ENCODE results near the gene ZNF205.
"Not testable (repeated sequence)": the region's sequence is repeated elsewhere in the genome, so short reads cannot be mapped to it uniquely, and the experiment has no call there.

The ZNF205 gene

DNA sequence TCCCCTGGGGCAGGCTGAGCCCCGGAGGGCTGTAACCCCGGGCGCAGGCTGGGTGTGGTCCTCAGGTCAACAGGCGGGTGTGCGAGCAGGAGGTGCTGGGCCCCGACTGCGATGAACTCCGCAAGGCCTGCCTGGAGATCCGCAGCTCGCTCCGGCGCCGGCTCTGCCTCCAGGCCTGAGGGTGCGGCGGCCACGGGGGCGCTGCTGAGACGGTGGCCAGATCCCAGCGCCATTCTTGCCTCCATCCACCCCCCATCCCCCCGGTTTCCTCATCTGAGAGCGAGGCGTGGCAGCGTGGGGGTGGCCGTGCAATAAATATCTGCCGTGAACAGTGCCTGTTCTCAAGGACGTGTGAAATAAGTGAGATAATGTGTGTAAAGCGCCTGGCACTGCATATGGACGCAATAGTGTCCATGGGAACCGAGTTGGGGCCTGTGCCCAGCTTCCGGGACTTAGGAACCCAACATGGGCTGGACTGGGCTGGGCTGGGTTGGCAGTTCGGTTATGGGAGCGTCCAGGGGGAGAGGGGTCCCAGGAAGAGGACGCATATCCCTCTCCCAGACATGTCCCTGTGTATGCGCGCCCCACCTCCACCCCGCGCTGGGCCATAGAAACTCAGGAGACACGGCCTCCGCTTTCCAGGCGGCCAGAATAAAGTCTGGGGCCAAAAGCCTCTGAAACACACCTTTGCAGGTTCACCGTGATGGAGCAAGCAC, 37.4 kb downstream of the ZNF205 start:
- DNase-seq: peak in 2 of 5 experiments; percentile 30 to 59

DNA sequence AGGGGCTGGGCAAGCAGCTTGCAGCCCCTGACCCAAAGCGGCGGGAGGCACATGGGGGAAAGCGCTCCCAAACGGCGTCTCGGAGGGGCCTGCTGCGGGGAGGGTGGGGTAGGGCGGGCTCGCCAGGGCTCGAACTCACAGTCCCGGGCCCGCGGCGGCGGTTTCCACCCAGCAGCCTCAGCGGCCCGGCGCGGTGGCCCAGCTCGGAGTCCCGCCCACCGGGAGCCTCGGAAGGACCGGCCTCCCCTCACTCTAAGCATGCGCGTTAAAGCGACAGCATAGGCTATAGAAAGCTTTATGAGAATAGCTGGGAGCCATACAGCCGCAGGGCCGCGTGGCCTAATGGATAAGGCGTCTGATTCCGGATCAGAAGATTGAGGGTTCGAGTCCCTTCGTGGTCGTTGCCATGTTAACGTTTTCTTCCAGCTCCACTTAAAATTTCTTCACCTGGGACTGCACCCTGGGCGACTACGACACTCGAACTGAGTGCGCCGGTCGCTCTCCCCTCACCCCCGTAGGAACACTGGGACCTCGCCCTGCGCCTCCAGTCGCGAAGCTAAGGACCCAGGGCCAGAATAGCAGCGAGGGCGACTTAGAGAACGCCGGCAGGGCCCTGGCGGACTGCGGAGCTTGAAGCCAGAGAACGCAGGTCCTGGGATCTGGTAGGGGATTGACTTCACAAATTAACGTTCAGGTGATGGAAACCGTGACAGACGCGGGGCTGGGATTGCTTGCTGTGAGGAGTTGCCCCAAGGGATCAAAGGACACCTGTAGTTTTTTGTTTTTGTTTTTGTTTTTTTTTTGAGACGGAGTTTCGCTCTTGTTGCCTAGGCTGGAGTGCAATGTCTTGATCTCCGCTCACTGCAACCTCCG, 38.2 kb downstream of the ZNF205 start:
- peak; percentile 86 to 97 (median 94) for DNase-seq

DNA sequence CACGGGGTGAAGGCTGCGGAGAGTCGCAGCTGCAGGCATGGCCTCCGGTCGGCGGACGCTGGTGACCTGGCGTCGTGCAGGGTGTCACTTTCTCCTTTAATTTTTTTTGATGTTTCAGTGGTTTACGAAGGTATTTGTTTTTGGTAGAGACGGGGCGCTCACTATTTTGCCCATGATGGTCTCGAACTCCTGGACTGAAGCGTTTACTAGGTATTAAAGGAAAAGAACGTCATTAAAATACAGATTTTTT, 39.6 kb downstream of the ZNF205 start:
- DNase-seq: peak in 1 of 5 experiments; percentile 43

DNA sequence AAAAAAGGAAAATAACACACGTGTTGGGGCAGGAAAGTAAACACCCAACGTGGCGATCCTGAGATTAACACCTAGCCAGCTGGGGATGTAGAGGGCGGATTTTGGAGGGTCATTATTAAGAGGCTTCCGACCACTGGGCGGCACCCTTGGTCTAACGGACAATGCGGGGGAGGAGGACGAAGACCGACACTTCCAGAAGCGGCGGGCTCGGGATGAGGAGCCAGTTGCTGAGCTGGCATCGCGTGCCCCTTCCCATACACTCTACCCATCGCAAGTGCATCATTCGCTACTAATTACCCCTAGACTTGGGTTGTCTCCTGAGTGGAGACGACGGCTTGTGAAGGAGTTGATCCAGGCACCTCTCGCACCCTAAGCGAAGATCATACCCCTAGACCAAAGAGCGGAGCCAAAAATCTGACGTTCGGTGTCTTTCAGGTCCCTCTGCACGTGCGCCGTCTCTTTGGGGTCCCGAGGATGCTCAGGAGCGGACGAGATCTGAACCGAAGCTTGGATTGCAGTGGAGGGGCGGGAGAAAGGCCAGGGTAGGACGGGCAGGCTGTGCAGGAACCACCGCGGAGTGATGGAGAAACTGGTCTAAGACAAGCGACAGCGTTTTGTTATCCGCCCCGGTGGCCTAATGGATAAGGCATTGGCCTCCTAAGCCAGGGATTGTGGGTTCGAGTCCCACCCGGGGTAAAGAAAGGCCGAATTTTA, 40.0 kb downstream of the ZNF205 start:
- DNase-seq: peak in 4 of 5 experiments; percentile 54 to 79 (median 65)

DNA sequence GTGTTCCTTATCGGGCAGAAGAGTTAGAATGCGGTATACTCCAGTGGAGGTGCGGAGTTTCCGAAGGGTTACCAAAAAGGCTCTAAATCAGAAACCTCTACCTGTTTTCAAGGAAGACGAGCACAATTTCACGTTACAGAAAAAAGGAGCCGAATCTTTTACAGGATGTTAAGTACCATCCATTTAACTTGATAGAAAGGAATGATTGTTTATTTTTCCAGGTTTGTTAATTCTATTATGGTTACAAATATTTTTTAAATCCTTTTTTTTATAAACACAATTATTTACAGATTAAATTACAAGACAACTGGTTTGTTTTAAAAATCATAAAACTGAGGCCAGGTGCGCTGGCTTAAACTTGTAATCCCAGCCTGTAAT, 40.6 kb downstream of the ZNF205 start:
- no peak for DNase-seq

DNA sequence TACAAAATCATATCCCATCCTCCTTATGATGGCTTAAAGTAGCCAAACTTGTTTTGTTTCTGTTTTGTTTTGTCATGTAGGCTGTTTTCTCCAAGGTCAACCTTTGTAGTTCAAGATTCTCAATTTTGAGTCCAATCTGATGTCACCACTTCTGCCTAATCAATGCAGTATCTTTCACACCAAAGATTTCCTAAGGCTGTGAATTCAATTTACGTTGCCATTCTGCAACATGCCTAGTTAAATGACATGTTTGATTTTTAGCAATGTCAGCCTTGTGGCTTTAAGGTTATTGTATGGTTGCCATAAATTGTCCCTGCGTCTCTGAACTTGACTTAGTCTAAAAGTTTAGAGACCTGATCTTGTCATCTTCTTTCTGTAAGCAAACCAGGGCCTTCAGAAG, 42.8 kb downstream of the ZNF205 start:
- DNase-seq: no peak

DNA sequence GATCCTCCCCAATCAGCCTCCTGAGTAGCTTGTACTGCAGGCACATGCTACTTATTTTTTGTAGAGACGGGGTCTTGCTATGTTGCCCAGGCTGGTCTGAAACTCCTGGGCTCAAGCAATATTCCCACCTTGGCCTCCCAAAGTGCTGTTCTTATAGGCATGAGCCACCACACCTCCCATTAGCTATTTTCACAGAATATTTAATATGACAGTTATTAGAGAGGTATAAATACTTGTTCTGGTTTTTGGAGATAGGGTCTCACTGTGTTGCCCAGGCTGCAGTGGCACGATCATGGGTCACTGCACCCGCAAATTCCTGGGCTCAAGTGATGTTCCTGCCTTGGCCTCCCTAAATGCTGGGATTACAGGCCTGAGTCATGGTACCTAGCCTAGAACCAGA, 43.6 kb downstream of the ZNF205 start:
- no peak for DNase-seq

DNA sequence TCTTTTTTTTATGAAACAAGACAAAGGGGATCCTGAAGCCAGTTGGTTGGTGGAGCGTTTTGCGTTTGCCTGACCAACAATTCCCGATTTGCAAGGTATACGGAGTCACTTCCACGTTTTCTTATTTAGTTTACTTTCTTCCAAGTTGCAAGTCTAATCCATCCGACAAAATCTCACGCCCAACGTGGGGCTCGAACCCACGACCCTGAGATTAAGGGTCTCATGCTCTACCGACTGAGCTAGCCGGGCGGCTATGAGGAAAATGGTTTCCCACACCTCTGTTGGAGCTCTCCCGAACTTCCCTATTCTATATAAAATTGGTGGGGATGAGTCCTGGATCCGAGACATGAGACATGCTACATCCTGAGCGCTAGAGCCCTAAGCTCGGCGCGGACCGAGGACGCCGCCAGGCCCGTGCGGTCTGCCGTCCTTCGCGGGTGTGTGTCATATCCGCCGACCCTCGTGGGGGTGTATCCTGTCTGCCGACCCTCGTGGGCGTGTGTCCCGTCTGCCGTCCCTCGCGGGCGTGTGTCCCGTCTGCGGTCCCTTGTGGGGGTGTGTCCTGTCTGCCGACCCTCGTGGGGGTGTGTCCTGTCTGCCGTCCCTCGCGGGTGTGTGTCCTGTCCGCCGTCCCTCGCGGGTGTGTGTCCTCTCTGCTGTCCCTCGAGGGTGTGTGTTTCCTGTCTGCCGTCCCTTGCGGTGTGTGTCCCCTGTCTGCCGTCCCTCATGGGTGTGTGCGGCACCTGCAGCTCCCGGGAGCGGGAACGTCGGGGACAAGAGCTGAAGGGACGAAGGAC, 45.0 kb downstream of the ZNF205 start:
- DNase-seq: peak in 2 of 5 experiments; percentile 32 to 83

DNA sequence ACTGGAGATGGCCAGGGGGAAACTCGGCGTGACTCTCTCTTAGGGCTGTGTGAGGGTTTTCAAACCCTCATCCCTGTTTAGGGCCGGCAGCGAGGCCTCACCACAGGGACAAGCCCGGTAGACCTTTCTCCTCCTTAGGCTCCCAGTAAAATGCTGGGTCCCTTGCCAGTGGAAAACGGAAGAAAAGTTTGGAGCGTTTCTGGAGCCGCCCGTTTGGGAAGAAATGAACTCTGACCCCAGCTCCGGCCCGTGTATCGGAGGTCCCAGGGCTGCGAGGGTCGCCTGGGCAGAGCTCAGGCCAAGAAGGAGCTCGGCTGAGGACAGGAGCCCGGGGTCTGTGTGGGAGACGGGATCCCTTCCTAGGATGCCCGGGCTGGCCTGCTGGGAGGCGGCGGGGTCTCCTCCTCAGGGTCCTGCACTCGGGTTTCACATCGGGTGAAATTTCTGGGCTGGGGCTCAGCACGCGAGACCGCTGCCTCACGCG, 45.7 kb downstream of the ZNF205 start:
- DNase-seq: no peak

DNA sequence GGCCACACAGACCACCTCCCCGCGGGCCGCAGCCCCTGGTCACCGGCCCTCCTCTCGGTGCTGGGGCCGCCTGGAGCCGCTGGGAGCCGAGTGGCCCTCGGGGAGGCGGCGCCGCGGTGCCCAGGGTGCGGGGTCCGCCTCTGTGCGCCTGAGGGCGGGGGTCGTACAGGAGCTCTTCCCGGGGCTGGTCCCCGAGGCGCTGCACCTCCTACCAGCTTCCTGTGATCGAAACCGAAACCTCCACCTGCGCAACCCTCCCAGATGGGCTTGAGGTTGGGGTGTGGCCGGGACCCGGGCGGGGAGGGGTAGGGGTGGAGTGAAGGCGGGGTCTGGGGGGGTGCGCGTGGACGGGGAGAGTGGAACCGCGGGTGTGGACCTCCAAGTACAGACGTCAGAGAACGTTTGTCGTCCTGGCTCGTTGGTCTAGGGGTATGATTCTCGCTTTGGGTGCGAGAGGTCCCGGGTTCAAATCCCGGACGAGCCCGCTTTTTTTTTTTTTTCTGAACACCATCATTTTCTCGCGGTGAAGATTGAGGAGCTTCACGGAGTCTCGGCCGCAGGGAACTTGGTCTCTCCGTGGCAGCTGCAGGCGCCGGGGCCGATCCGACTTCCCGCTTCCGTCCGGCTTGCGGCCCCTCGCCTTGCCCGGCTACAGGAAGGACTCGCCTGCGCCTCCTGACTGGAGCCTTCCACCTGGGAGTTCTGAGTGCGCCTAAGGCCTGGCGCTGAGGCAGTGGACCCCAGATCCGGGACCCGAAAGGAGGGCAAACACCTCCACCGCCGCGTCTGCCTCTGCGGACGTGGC, 46.3 kb downstream of the ZNF205 start:
- DNase-seq: peak; percentile 66 to 93 (median 87)

DNA sequence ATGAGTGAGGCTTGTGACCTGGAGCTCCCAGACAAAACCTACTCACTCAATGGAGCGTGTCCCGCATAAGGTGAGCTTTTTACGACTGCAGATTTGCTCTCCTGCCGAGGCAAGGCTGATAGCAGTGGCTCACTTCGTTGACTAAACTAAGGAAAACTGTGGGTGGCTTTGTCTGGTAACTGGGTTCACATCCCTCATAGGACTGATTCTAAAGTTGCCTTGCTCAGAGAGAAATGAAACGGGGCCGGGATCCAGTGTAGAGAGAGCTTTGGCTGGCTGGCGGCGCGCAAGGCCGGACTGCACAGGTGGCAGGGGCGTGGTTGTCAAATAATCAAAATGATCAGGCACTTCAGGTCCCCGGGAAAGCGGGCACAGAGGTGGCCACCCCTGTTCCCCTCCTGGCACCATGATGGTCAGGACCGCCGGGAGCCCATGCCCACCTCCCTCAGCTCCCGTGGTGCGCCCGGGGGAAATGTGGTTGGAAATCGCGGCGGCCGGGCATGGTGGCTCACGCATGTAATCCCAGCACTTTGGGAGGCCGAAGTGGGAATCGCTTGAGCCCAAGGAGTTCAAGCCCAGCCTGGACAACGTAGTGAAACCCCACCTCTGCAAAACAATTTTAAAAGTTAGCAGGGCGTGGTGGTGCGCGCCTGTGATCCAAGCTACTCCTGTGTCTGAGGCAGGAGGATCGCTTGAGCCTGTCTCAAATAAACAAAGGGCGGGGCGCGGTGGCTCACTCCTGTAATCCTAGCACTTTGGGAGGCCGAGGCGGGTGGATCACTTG, 49.0 kb downstream of the ZNF205 start:
- DNase-seq: no peak

DNA sequence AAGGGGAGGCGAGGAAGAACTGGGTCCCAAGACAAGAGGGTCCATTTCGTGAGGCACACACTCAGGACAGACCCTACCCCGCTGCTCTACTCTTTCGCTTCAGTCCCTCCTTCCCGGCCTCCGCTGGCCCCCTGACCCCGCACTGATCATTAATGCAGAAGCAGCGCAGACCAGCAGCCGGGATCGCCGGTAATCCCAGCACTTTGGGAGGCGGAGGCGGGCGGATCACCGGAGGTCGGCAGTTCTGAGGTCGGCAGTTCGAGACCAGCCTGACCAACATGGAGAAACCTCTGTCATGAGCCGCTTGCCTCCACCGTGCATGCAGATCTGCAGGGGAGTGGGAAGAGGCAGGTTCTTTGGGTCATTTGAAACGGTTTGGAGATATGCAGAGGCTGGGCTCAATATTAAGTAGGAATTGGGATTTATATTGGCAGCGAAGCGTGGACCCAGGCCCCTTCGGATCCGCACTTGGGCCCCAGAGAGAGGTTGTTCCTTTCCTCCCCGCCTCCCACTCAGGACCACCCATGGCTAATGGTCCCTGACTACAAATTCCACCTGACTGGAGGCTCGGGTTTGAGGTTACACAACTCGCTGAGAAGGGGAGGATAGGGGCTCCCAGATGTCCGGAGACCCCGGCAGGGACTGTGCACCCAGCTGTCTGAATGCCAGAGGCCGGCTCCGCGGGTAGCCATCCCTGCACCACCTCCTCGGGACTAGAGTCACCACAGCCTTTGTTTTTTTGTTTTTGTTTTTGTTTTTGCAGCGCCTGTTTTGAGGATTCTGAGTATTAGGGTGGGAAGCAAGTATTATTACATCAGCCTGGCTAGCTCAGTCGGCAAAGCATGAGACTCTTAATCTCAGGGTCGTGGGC, 52.0 kb downstream of the ZNF205 start:
- no peak for DNase-seq

DNA sequence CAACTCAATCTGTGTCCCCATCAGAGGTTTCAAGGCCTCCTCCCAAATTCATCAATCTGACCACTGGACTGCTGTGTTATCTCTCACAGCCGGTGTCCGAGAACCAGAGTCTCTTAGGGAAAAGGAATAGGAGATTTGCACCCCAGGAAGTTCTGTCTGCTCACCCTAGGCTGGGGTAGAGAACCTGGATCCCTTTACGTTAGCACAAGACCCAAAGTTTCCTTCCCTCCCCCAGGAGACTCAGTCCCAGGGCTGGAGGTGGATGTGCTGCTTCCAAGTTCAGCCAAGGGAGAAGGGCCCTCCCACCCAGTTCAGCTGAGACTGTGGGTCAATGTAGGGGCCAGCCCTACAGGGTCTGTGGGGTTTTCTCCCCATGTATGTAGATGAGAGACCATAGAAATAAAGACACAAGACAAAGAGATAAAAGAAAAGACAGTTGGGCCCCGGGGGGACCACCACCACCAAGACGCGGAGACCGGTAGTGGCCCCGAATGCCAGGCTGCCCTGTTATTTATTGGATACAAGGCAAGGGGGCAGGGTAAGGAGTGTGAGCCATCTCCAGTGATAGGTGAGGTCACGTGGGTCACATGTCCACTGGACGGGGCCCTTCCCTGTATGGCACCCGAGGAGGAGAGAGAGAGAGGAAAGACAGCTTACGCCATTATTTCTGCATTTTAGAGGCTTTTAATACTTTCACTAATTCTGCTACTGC, 52.9 kb downstream of the ZNF205 start:
- DNase-seq: no peak

DNA sequence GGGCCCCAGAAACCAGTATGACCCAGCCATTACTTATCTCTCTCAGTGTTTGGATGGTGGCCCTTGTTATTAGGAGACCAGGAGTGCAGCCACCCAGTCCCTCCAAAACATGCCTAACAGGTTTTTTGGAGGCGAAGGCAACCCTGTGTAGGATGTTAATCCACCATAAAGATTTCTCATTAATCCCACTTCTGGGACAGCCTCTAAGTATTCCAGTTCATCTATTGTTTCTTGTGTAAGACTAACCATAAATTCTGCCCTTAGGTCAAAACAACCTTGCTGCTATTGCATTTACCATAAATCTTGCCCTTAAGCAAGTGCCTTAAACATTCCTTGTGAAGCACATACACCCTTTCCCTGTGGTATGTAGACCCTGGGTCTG, 54.1 kb downstream of the ZNF205 start:
- no peak for DNase-seq

DNA sequence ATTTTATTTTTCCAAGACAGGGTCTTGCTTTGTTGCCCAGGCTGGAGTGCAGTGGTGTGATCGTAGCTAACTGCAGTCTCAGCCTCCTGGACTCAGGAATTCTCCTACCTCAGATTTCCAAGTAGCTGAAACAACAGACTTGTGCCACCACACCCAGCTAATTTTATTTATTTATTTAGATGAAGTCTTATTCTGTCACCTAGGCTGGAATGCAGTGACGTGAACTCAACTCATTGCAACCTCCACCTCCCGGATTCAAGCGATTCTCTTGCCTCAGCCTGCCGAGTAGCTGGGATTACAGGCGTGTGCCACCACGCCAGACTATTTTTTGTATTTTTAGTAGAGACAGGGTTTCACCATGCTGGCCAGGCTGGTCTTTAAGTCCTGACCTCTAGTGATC, 56.3 kb downstream of the ZNF205 start:
- not testable (repeated sequence) for DNase-seq
